ENCODE measurements around the gene TTF1. TPM values are rescaled to one million over a fixed set of nuclear protein-coding genes. Genes with fewer than 3 reads are reported as not detected.

TTF1 gene
- total RNA-seq, 2 experiments from 2014 or later, result 12.4 to 12.8 TPM

DNA sequence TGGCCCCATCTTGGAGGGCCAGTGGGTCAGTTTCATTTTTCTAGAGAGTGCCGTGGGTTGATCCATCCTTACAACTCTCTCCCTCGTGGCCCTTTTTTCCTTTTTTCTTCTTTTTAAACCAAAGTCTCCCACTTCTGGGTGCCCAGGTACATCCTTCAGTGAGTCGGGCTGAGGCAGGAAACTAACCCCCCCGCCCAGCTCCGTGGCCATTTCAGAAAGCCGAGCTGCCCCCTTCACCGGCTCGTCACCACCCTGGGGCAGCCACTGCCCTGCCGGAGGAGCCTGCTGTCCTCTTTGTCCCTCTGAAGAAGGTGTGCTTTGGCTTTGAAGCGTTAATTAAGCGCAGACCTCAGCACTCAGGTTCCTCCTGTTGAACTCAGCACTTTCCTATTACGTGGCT, 8.5 kb upstream of the TTF1 start:
- no peaks in the 10 kb centered on the region for H3K9me3 Mint-ChIP-seq
- ChIA-PET CTCF (no interaction called here), POLR2A (no interaction called here)
- no peak for TF ChIP-seq CTCF (IDR thresholded peaks at IDR 0.05)
- no peaks in the 10 kb centered on the region for H3K36me3 Mint-ChIP-seq (ENCODE audit: low read depth)
- ATAC-seq (ENCODE audit: poor library complexity), result no peak
- no peak for DNase-seq
- no peak overlapping the region for H3K27ac Mint-ChIP-seq
- intact Hi-C loops (cut with DNase I, micrococcal nuclease), result loop anchor here (10.0 kb wide), 2 partner anchors 490 to 560 kb away; partner anchors contain the start of gene GFI1B (in 1 of the 2)
- no peak overlapping the region for H3K27ac ChIP-seq (ENCODE audit: low read depth in 1 of 2, low read length in 2 of 2)
- no peaks in the 10 kb centered on the region for H3K36me3 ChIP-seq (ENCODE audit: insufficient read depth, low read length)
- H3K4me3 Mint-ChIP-seq, result no peak overlapping the region
- peaks cover 49 to 89% of the 10 kb centered on the region in 2 experiments for H3K27me3 ChIP-seq (ENCODE audit: control insufficient read depth in 1 of 2, insufficient read depth in 2 of 2, low read length in 2 of 2)
- no peak overlapping the region for H3K4me3 ChIP-seq (ENCODE audit: low read length)
- H3K4me1 Mint-ChIP-seq (ENCODE audit: low read depth), result peaks cover 24% of the 10 kb centered on the region
- H3K27me3 Mint-ChIP-seq, result peaks cover 96% of the 10 kb centered on the region
- H3K4me1 ChIP-seq (ENCODE audit: insufficient read depth, low read length), result peaks cover 21% of the 10 kb centered on the region
- H3K9me3 ChIP-seq (ENCODE audit: control insufficient read depth in 1 of 2, insufficient read depth in 1 of 2, low read length in 2 of 2), result no peaks in the 10 kb centered on the region

GRCh38 chr9:132414731-132415130, 8.1 kb upstream of the TTF1 start:
- no peak overlapping the region for H3K27ac Mint-ChIP-seq
- H3K27me3 ChIP-seq (ENCODE audit: control insufficient read depth in 1 of 2, insufficient read depth in 2 of 2, low read length in 2 of 2), result peaks cover 49 to 90% of the 10 kb centered on the region in 2 experiments
- no peak for TF ChIP-seq CTCF (IDR thresholded peaks at IDR 0.05)

GRCh38 chr9:132413926-132414325, 7.3 kb upstream of the TTF1 start:
- CTCF ChIA-PET, result no interaction called here
- no peak for TF ChIP-seq CTCF (IDR thresholded peaks at IDR 0.05)
- H3K4me3 ChIP-seq (ENCODE audit: low read length), result no peak overlapping the region
- peaks cover 49 to 83% of the 10 kb centered on the region in 2 experiments for H3K27me3 ChIP-seq (ENCODE audit: control insufficient read depth in 1 of 2, insufficient read depth in 2 of 2, low read length in 2 of 2)
- H3K4me1 Mint-ChIP-seq (ENCODE audit: low read depth), result peaks cover 24% of the 10 kb centered on the region
- no peak overlapping the region for H3K4me3 Mint-ChIP-seq
- intact Hi-C loops (cut with DNase I, micrococcal nuclease), result loop anchor here (2.0 to 10.0 kb wide), 4 partner anchors 258 to 561 kb away; partner anchors contain the start of genes GFI1B (in 1 of the 2) and GTF3C4 (in 1 of the 2)
- POLR2A ChIA-PET, result no interaction called here
- H3K9me3 ChIP-seq (ENCODE audit: control insufficient read depth in 1 of 2, insufficient read depth in 1 of 2, low read length in 2 of 2), result no peaks in the 10 kb centered on the region
- peaks cover 84% of the 10 kb centered on the region for H3K27me3 Mint-ChIP-seq
- H3K36me3 ChIP-seq (ENCODE audit: insufficient read depth, low read length), result no peaks in the 10 kb centered on the region
- no peak for ATAC-seq (ENCODE audit: poor library complexity)
- H3K9me3 Mint-ChIP-seq, result no peaks in the 10 kb centered on the region
- no peak overlapping the region for H3K27ac ChIP-seq (ENCODE audit: low read depth in 1 of 2, low read length in 2 of 2)
- H3K4me1 ChIP-seq (ENCODE audit: insufficient read depth, low read length), result peaks cover 30% of the 10 kb centered on the region
- no peak overlapping the region for H3K27ac Mint-ChIP-seq
- no peaks in the 10 kb centered on the region for H3K36me3 Mint-ChIP-seq (ENCODE audit: low read depth)
- DNase-seq, result no peak

More at GRCh38 chr9:132414731-132415130, 8.1 kb upstream of the TTF1 start:
- Mint-ChIP-seq H3K36me3 (ENCODE audit: low read depth) (no peaks in the 10 kb centered on the region), H3K27me3 (peaks cover 92% of the 10 kb centered on the region), H3K4me1 (ENCODE audit: low read depth) (peaks cover 24% of the 10 kb centered on the region), H3K4me3 (no peak overlapping the region), H3K9me3 (no peaks in the 10 kb centered on the region)
- ATAC-seq (ENCODE audit: poor library complexity) (no peak), DNase-seq (no peak)
- H3K36me3 ChIP-seq (ENCODE audit: insufficient read depth, low read length), result no peaks in the 10 kb centered on the region
- no peak overlapping the region for H3K27ac ChIP-seq (ENCODE audit: low read depth in 1 of 2, low read length in 2 of 2)
- no peak overlapping the region for H3K4me3 ChIP-seq (ENCODE audit: low read length)
- no peaks in the 10 kb centered on the region for H3K9me3 ChIP-seq (ENCODE audit: control insufficient read depth in 1 of 2, insufficient read depth in 1 of 2, low read length in 2 of 2)
- CTCF ChIA-PET, result no interaction called here
- intact Hi-C loops (cut with DNase I, micrococcal nuclease), result loop anchor here (5.0 to 10.0 kb wide), 3 partner anchors 258 to 560 kb away; partner anchors contain the start of genes GFI1B (in 1 of the 2) and GTF3C4 (in 1 of the 2)
- POLR2A ChIA-PET, result no interaction called here
- H3K4me1 ChIP-seq (ENCODE audit: insufficient read depth, low read length), result peaks cover 25% of the 10 kb centered on the region
